HG03469 (cell line): ENCODE results near the gene CCR5AS.
"Not testable (repeated sequence)": the region's sequence is repeated elsewhere in the genome, so short reads cannot be mapped to it uniquely, and the experiment has no call there.

Source experiments
- ATAC-seq: cut with Tn5 transposase; IDR thresholded peaks from one replicate; pipeline ENCODE4 v1.9.1; 2021; ENCODE audit warnings: mild to moderate bottlenecking, moderate library complexity, moderate number of reproducible peaks; ENCODE audit not compliant: unreplicated experiment

Gene CCR5AS

GRCh38 chr3:46359733-46360493, 47.0 kb downstream of the CCR5AS start:
- ATAC-seq = peak; percentile 55

- ATAC-seq = no peak
Measured at GRCh38 chr3:46358466-46358865, 48.4 kb downstream of the CCR5AS start.

- no peak for ATAC-seq
Measured at GRCh38 chr3:46356909-46357308, 50.0 kb downstream of the CCR5AS start.

DNA sequence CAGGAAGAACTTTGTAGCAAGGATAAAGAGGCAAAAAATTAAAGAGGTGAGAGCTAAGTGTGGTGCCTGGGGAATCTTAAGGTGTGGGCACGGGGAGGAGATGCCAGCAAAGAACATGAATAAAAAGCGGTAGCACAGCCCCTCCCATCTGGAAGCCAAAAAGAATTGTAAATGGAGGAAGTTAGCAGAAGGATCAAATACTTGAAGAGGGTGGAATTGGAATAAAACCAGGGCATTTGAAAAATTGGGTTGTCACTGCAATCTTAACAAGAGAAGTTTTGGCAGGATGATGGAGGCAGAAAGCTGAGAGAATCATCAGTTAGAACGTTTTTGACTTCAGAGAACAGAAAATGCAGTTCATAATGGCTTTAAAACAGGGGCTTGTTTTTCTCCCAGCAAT, 50.6 kb downstream of the CCR5AS start:
- no peak for ATAC-seq

GRCh38 chr3:46354984-46355383, 51.9 kb downstream of the CCR5AS start:
- ATAC-seq = no peak

DNA sequence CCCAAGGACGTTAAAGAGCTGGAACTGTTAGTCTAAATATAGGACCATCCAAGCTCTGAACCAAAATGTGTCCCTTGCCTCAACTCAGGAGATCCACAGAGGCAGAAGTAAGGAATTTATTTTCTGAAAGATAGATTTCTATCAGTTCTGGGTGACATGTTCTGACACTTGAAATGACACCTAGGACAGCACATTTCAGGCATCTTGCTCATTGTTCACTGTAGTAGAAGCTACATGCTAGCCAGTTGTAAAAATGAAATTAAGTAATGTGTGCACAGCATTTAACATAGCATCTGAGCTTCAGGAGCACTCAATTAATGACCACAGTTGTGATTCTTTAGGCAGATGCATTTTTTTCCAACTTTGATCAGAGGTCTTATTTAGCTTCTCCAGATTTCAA, 52.4 kb downstream of the CCR5AS start:
- no peak for ATAC-seq

GRCh38 chr3:46353647-46354410, 53.0 kb downstream of the CCR5AS start, which contains the start of gene CCR2:
Gene CCR2 (plus strand): TSS chr3:46354111. CDS start chr3:46357528, 3,417 bp downstream.
- ATAC-seq = no peak

- ATAC-seq = no peak
Measured at GRCh38 chr3:46353090-46353489, 53.8 kb downstream of the CCR5AS start.

DNA sequence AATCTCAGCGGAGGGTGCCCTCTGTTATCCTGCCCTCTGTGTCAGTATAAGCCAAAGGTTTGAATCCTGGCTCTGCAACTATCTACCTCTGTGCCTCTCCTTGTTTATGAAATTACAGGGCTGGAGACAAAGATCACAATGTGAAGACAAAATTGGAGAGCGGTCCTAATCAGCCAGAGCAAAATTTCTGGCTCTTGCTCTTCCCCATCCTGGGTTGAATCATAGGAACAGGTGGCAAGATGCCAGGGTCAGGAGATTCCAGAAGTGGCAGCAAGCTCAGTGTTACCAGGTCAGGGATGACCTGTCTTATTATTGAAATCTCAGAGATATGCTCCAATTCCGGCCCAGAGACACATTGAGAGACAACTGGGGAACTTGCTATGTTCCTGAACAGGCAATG, 55.2 kb downstream of the CCR5AS start:
- ATAC-seq = no peak

- peak; percentile 7 for ATAC-seq
Measured at GRCh38 chr3:46350262-46350565, 56.7 kb downstream of the CCR5AS start.

DNA sequence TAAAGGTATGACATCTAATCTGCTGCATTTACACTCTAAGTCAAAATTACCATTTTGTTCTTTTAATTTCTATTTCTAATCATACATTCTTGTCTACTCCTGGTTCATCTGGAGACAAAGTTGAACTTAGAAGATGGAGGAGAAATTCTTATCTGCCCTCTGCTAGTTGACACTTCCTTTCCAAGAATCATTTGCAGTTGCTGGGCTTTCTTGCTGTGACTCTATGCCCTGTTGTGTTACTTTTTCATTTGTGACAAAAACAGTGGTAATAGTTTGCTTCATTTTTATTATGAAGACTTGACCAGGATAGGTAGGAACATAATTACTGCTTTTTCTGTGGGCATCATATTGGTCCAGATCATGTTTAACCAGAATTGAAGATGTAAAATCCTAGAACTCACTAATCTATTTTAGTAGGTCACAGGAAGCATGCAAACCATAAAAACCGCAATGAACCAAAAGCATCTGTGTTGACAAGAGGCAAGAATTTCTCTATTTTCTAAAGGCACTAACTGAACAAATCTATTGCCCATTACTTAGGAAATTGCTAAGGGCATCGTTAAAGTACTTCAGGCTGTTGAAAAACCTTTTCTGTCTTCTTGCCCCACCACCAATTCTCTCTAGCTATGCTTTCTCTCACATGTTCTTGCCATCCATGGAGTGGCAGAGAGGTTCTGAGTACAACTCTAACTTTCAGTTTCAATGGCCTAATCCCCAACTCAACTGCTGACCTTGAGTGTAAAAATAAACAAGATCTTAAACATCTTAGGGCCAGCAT, 57.2 kb downstream of the CCR5AS start:
- peak; percentile 39 for ATAC-seq

DNA sequence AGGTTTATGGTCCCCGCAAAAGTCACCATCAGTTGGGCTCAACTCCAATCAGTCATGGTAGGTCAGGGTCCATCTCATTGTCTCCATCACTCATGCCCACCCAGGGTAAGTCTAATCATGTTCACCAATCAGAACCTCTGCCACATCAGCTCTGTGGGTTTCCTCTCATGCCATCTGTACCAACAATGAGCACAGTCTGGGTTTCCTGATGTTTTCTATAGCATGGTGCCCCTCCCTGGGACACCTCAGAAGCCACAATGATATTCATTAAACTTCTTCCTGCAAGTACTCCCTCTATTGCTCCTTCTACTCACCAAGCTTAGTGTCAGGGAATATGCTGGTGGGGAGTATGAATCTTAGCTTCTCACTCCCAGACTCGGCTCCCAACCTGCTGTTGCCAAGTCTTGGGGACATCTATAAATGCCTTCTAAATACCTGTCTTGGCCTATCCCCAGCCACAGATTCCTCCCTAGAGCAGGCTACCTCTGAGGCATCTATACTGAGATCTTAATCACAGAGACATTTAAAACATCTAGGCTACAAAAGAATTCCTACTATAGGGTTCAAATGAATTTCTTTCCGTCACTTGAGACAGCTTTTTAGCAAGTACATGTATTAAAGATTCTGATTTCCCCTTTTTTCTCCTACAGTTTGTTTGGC, 57.9 kb downstream of the CCR5AS start:
- no peak for ATAC-seq

- ATAC-seq = no peak
Measured at GRCh38 chr3:46344476-46344875, 62.4 kb downstream of the CCR5AS start.

DNA sequence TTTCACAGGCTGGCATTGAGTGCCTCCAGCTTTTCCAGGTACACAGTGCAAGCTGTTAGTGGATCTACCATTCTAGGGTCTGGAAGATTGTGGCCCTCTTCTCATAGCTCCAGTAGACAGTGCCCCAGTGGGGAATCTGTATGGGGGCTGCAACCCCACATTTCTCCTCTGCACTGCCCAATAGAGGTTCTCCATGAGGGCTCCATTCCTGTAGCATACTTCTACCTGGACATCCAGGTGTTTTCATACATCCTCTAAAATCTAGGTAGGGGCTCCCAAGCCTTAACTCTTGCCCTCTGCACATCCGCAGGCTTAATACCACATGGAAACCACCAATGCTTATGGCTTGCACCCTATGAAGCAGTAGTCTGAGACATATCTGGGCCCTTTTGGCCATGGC, 68.0 kb downstream of the CCR5AS start:
- no peak for ATAC-seq

DNA sequence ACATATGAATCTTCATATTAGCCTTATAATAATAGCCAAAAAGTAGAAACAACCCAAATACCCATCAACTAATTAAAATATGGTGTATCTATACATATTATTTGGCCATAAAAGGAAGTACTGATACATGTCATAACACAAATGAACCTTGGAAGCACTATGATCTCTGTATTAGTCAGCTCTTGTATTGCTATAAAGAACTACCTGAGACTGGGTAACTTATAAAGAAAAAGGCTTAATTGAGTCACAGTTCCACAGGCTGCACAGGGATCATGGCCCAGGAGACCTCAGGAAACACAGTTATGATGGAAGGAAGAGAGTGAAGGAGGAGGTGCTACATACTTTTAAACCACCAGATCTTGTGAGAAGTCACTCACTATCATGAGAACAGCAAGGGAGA, 69.0 kb downstream of the CCR5AS start:
- no peak for ATAC-seq

DNA sequence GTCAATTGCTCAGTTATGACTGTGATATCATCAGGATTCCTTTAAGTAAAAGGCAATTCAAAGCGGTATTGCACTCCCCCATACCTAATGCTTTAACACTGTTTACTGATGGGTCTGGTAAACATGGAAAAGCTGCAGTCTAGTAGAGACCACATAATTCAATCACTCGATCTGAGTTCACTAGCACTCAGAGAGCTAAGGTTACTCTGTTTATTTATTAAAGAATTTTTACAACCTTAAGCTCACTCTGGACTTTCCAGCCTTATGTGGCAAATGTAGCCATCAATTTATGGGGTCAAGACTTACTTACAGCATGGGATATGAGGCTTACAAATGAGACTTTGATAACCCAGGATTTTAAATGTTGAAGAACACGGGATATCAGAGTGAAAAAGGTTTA, 71.3 kb downstream of the CCR5AS start:
- no peak for ATAC-seq

DNA sequence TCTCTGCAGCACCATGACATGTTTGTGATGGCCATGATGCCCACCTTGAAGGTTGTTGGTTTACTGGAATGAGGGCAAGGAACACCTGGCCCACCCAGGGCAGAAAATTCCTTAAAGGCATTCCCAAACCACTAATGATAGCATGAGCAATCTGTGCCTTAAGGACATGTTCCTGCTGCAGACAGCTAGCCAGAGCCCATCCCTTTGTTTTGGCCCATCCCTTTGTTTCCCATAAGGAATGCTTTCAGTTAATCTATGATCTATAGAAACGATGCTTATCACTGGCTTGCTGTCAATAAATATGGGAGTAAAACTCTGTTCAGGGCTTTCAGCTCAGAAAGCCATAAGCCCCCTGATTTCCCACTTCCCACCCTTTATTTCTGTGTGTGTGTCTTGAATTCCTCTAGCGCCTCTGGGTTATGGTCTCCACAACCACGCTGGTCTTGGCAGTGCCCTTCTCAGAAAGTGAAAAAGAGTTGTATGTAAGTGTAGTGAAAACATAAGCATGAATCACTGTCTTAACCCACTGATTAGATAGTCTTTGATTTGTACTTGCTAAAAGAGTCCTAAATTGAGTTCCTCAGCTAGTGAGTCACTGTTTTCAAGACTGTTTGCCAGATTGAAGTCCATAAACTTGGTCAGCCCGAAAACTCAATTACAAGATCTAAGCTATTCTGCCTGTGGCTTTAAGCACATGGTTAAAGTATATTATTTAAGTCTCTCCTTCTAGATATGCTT, 72.0 kb downstream of the CCR5AS start:
- ATAC-seq = no peak

DNA sequence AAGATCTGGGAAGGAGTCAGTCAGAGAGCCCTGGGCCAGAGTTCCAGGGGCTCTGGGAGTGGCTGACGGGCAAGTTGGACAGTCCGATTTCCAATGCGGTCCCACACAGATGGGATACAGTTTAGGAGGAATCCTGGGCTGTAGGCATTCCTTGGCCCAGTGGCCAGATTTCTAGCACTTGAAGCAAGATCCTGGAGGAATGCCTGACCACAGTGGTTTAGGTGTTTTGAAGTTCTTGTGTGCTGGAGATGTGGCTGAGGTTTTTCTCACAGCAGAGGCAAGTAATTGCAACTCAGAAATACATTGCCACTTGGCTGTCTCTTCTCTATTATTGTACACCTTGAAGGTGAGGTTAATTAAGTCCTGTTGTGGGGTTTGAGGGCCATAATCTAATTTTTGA, 76.2 kb downstream of the CCR5AS start:
- ATAC-seq = not testable (repeated sequence)

DNA sequence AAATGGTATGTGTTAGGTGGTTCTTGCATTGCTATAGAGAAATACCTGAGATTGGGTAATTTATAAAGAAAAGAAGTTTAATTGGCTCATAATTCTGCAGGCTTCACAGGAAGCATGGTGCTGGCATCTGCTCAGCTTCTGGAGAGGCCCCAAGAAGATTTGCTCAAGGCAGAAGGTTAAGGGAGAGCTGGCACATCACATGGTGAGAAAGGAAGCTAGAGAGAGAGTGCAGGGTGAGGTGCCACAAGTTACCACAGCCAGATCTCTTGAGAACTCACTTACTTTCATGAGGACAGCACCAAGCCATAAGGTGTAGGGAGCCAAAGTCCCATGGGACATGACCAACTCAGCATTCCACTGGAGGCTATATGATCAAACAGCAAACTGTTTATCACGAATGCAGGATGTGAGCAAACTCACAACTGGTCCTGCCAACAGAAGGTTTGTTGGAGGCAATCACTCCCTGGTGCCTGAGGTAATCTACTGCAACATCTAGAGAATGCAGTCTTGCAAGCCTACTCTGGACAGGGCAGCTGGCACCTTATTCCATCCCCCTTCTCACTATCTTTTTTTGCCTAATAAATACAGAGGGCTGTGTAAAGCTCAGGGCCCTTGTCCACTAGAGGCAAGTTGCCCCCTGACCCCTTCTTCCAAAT, 81.1 kb downstream of the CCR5AS start:
- no peak for ATAC-seq

DNA sequence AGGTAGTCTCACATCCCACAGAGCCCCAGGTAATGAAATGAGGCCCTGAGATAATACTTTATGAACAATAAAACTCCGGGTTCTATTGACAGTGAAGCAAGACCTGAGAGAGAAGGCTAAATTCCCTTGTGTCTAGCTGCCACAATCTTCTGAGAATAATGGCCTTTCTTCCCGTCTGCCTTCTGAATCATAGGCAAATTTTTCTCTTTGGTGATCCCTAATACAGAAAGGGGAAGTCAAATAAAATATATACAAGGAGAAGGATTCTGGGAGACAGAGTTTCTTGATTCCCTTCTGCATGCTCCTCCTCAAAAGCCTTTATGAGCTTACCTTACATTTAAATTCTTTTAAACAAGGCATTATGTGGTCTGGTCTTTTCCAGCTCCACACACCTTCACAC, 82.8 kb downstream of the CCR5AS start:
- ATAC-seq = no peak
